IMR-90 (cell line): ENCODE data around the gene CLEC2D.

ENCODE experiments used
- BHLHE40 ChIP-seq: fragments of 150-350 bp; IDR thresholded peaks from 2 replicates; pipeline ENCODE4 v1.6.1; 2016; ENCODE audit warnings: mild to moderate bottlenecking, low read depth, low read length
- CEBPB ChIP-seq: IDR thresholded peaks from 2 replicates; pipeline ENCODE4 v1.6.1; 2012; ENCODE audit warnings: low read depth, low read length, improper control_type of control experiment
- CTCF ChIP-seq: conservative IDR thresholded peaks from 2 replicates; pipeline ENCODE4 v1.5.1; 2012; ENCODE audit warnings: mild to moderate bottlenecking, low read depth, low read length, improper control_type of control experiment
- MAZ ChIP-seq: IDR thresholded peaks from 2 replicates; pipeline ENCODE4 v1.6.1; 2012; ENCODE audit warnings: low read depth, mild to moderate bottlenecking, low read length, improper control_type of control experiment, moderate library complexity, borderline replicate concordance
- MXI1 ChIP-seq: IDR thresholded peaks from 2 replicates; pipeline ENCODE4 v1.6.1; 2012; ENCODE audit warnings: low read depth, mild to moderate bottlenecking, low read length, moderate library complexity, borderline replicate concordance
- POLR2A ChIP-seq: IDR thresholded peaks from 2 replicates; pipeline ENCODE4 v1.6.1; 2012; ENCODE audit warnings: mild to moderate bottlenecking, low read depth, low read length
- USF2 ChIP-seq: fragments of 150-350 bp; IDR thresholded peaks from 2 replicates; pipeline ENCODE4 v1.6.1; 2017; ENCODE audit warnings: mild to moderate bottlenecking, antibody characterized with exemption, low read length, low read depth

GRCh38 chr12:9661720-9662119, 7.8 kb upstream of the CLEC2D start:
- TF ChIP-seq CTCF (no peak), MXI1 (no peak), MAZ (no peak), POLR2A (no peak), USF2 (no peak), BHLHE40 (no peak), CEBPB (no peak)
